ENCODE results near the gene HIVEP3. TPM values are rescaled to one million over a fixed set of nuclear protein-coding genes. Genes with fewer than 3 reads are reported as not detected.

HIVEP3 gene
- polyA plus RNA-seq, 1 donor (not counting 4 experiments of a cell fraction or from before 2014, with no cell fraction given), result 1.1 TPM

DNA sequence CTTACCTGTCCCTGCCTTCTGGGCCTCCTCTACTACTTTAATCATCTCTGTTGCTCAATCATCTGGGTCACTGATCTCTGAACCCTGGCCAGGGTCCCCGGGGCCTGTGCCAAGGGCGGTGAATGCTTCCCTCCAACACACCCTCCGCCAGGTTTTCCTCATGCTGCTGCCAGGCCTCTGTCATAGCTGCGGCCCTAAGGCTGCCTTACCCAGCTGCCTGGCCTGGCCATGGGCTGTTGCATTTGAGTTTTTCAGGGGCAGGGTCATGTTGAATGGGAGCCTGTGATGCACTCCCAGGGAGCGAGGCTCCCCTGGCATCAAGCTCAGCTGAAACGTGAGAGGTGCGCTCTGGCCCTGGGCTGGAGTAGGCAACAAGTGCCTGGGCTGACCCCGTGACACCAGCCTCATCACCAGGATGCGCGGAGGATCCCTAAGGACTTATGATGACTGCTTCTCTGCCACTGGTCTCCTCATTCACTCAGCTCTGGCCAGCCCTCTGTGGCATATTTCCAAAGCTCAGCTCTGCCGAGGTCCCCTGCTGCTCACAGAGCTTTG, 441.8 kb downstream of the HIVEP3 start:
- Histone ChIP-seq H3K27me3 (ENCODE audit: control insufficient read depth, extremely low read depth, insufficient read depth, low read length) (no peaks in the 10 kb centered on the region), H2AFZ (ENCODE audit: control insufficient read depth, low read length) (no peak overlapping the region), H3K9me1 (ENCODE audit: control insufficient read depth, extremely low read depth, insufficient read depth, low read length) (no peaks in the 10 kb centered on the region), H3K4me3 (ENCODE audit: control insufficient read depth in 2 of 3, extremely low read depth in 1 of 3, insufficient read depth in 2 of 3, low read depth in 1 of 3, low read length in 3 of 3) (no peak overlapping the region), H3K9me3 (ENCODE audit: control insufficient read depth, low read depth, low read length) (no peaks in the 10 kb centered on the region), H3K27ac (ENCODE audit: control insufficient read depth, insufficient read depth, low read length) (no peak overlapping the region), H3K4me1 (ENCODE audit: control insufficient read depth, extremely low read depth, insufficient read depth, low read length) (peaks cover 28% of the 10 kb centered on the region), H3K9ac (ENCODE audit: control insufficient read depth, extremely low read depth, insufficient read depth, low read length) (no peak overlapping the region), H3K79me2 (ENCODE audit: control insufficient read depth, insufficient read depth, low read length) (no peaks in the 10 kb centered on the region), H3K4me2 (ENCODE audit: control insufficient read depth, extremely low read depth, insufficient read depth, low read depth, low read length) (no peak overlapping the region), H4K20me1 (ENCODE audit: control insufficient read depth, extremely low read depth, insufficient read depth, low read length) (no peaks in the 10 kb centered on the region), H3K36me3 (ENCODE audit: control insufficient read depth in 2 of 2, extremely low read depth in 1 of 2, insufficient read depth in 2 of 2, low read length in 2 of 2) (no peaks in the 10 kb centered on the region)
- TF ChIP-seq, protein P1, sequence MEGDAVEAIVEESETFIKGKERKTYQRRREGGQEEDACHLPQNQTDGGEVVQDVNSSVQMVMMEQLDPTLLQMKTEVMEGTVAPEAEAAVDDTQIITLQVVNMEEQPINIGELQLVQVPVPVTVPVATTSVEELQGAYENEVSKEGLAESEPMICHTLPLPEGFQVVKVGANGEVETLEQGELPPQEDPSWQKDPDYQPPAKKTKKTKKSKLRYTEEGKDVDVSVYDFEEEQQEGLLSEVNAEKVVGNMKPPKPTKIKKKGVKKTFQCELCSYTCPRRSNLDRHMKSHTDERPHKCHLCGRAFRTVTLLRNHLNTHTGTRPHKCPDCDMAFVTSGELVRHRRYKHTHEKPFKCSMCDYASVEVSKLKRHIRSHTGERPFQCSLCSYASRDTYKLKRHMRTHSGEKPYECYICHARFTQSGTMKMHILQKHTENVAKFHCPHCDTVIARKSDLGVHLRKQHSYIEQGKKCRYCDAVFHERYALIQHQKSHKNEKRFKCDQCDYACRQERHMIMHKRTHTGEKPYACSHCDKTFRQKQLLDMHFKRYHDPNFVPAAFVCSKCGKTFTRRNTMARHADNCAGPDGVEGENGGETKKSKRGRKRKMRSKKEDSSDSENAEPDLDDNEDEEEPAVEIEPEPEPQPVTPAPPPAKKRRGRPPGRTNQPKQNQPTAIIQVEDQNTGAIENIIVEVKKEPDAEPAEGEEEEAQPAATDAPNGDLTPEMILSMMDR (optimal IDR thresholded peaks at IDR 0.05 in 1 of 3, IDR thresholded peaks at IDR 0.05 in 1 of 3, conservative IDR thresholded peaks at IDR 0.05 in 1 of 3; ENCODE audit: extremely low read depth in 1 of 3, insufficient read depth in 2 of 3, low read length in 3 of 3), result no peak
- no peak for TF ChIP-seq EZH2 (IDR thresholded peaks at IDR 0.05; ENCODE audit: low read length)
- FAIRE-seq (no peak), DNase-seq (ENCODE audit: low read depth, low spot score) (no peak)
- dilution Hi-C loops (cut with MboI; ENCODE audit: extremely low pct_ligation_motif_present, low sequenced_read_pairs), result no loop called here

DNA sequence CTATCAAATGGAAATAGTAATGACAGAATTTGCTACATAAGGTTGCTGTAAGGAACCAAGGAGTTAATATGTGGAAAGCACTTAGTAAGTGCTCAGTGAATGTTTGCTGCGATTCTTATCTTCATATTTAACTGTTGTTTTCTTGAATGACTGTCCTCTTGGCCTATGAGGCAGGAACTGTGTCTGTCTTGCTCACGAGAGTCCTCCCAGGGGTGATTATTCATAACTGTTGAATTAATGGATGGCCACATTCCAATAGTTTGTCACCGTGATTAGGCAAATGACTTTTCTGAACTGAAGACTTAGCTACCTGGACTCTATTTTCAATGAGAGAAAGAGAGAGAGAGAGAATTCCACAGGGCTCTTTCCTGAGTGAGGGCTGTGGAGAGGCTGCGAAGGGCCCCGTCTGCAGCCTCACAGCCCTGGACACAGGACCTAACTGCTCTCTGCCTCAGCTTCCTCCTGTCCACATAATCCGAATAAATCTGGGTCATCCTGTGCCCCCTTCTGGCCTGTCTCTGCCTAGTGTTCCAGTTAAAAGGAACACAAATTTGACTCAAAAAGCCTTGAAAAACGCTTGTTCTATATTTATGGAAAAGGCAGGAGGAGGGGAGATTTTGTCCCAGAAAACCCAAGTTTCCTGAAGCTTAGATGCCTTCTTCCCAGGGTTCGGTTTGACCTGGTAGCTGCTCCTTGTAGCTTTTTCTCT, 442.7 kb downstream of the HIVEP3 start:
- no peak for DNase-seq (ENCODE audit: low read depth, low spot score)
- no peak overlapping the region for H3K27ac ChIP-seq (ENCODE audit: control insufficient read depth, insufficient read depth, low read length)
- H4K20me1 ChIP-seq (ENCODE audit: control insufficient read depth, extremely low read depth, insufficient read depth, low read length), result no peaks in the 10 kb centered on the region
- H3K27me3 ChIP-seq (ENCODE audit: control insufficient read depth, extremely low read depth, insufficient read depth, low read length), result no peaks in the 10 kb centered on the region
- no peak for TF ChIP-seq EZH2 (IDR thresholded peaks at IDR 0.05; ENCODE audit: low read length)
- TF ChIP-seq, protein P1 (optimal IDR thresholded peaks at IDR 0.05 in 1 of 3, IDR thresholded peaks at IDR 0.05 in 1 of 3, conservative IDR thresholded peaks at IDR 0.05 in 1 of 3; ENCODE audit: extremely low read depth in 1 of 3, insufficient read depth in 2 of 3, low read length in 3 of 3), result peak in 1 of 3 experiments; percentile 8
- H2AFZ ChIP-seq (ENCODE audit: control insufficient read depth, low read length), result no peak overlapping the region
- peaks cover 28% of the 10 kb centered on the region for H3K4me1 ChIP-seq (ENCODE audit: control insufficient read depth, extremely low read depth, insufficient read depth, low read length)
- dilution Hi-C loops (cut with MboI; ENCODE audit: extremely low pct_ligation_motif_present, low sequenced_read_pairs), result no loop called here
- peak; percentile 91 for FAIRE-seq
- H3K36me3 ChIP-seq (ENCODE audit: control insufficient read depth in 2 of 2, extremely low read depth in 1 of 2, insufficient read depth in 2 of 2, low read length in 2 of 2), result no peaks in the 10 kb centered on the region
- no peak overlapping the region for H3K4me2 ChIP-seq (ENCODE audit: control insufficient read depth, extremely low read depth, insufficient read depth, low read depth, low read length)
- H3K79me2 ChIP-seq (ENCODE audit: control insufficient read depth, insufficient read depth, low read length), result no peaks in the 10 kb centered on the region
- H3K9me3 ChIP-seq (ENCODE audit: control insufficient read depth, low read depth, low read length), result no peaks in the 10 kb centered on the region
- H3K4me3 ChIP-seq (ENCODE audit: control insufficient read depth in 2 of 3, extremely low read depth in 1 of 3, insufficient read depth in 2 of 3, low read depth in 1 of 3, low read length in 3 of 3), result no peak overlapping the region
- no peaks in the 10 kb centered on the region for H3K9me1 ChIP-seq (ENCODE audit: control insufficient read depth, extremely low read depth, insufficient read depth, low read length)
- H3K9ac ChIP-seq (ENCODE audit: control insufficient read depth, extremely low read depth, insufficient read depth, low read length), result no peak overlapping the region

Measured in keratinocyte (primary cell).